ENCODE results near the gene TRIM62. TPM values are rescaled to one million over a fixed set of nuclear protein-coding genes. Genes with fewer than 3 reads are reported as not detected.

TRIM62 gene
- total RNA-seq, 1 donor from 2014 or later = 2.3 TPM

GRCh38 chr1:33152685-33153432 is 29.0 kb downstream of the TRIM62 start:
- peaks cover 55% of the 10 kb centered on the region for H3K4me1 ChIP-seq
- H3K9me3 ChIP-seq (replicated peaks) = no peaks in the 10 kb centered on the region
- no peak for TF ChIP-seq CTCF (IDR thresholded peaks at IDR 0.05; ENCODE audit: borderline replicate concordance)
- no peaks in the 10 kb centered on the region for H3K27me3 ChIP-seq (ENCODE audit: low read depth)
- H3K36me3 ChIP-seq = peaks cover 3% of the 10 kb centered on the region
- intact Hi-C loops (cut with micrococcal nuclease) = no loop called here
- no peak overlapping the region for H3K4me3 ChIP-seq
- peak overlapping the region; percentile 90 for H3K27ac ChIP-seq (replicated peaks)
- DNase-seq = peak; percentile 91

- no peaks in the 10 kb centered on the region for H3K27me3 ChIP-seq (ENCODE audit: low read depth)
- peaks cover 17% of the 10 kb centered on the region for H3K36me3 ChIP-seq
- intact Hi-C loops (cut with micrococcal nuclease) = no loop called here
- no peaks in the 10 kb centered on the region for H3K9me3 ChIP-seq (replicated peaks)
- no peak for DNase-seq
- H3K4me3 ChIP-seq = no peak overlapping the region
- H3K4me1 ChIP-seq = peaks cover 49% of the 10 kb centered on the region
- no peak for TF ChIP-seq CTCF (IDR thresholded peaks at IDR 0.05; ENCODE audit: borderline replicate concordance)
- H3K27ac ChIP-seq (replicated peaks) = peak overlapping the region; percentile 90
Measured at GRCh38 chr1:33151116-33151515, 30.7 kb downstream of the TRIM62 start.

GRCh38 chr1:33150522-33150921 is 31.3 kb downstream of the TRIM62 start:
- no peak overlapping the region for H3K4me3 ChIP-seq
- TF ChIP-seq CTCF (IDR thresholded peaks at IDR 0.05; ENCODE audit: borderline replicate concordance) = no peak
- no peak for DNase-seq
- intact Hi-C loops (cut with micrococcal nuclease) = no loop called here
- H3K36me3 ChIP-seq = peaks cover 21% of the 10 kb centered on the region
- H3K27me3 ChIP-seq (ENCODE audit: low read depth) = no peaks in the 10 kb centered on the region
- peaks cover 43% of the 10 kb centered on the region for H3K4me1 ChIP-seq
- H3K9me3 ChIP-seq (replicated peaks) = no peaks in the 10 kb centered on the region
- no peak overlapping the region for H3K27ac ChIP-seq (replicated peaks)

- Histone ChIP-seq H3K4me1 (peaks cover 38% of the 10 kb centered on the region), H3K27ac (replicated peaks) (no peak overlapping the region), H3K9me3 (replicated peaks) (no peaks in the 10 kb centered on the region), H3K4me3 (no peak overlapping the region), H3K36me3 (peaks cover 22% of the 10 kb centered on the region), H3K27me3 (ENCODE audit: low read depth) (no peaks in the 10 kb centered on the region)
- DNase-seq = no peak
- TF ChIP-seq CTCF (IDR thresholded peaks at IDR 0.05; ENCODE audit: borderline replicate concordance) = no peak
- intact Hi-C loops (cut with micrococcal nuclease) = no loop called here
Measured at GRCh38 chr1:33149453-33150190, 32.2 kb downstream of the TRIM62 start.

- H3K36me3 ChIP-seq = peaks cover 26% of the 10 kb centered on the region
- H3K9me3 ChIP-seq (replicated peaks) = no peaks in the 10 kb centered on the region
- no peak for DNase-seq
- H3K27ac ChIP-seq (replicated peaks) = no peak overlapping the region
- no peak overlapping the region for H3K4me3 ChIP-seq
- intact Hi-C loops (cut with micrococcal nuclease) = no loop called here
- TF ChIP-seq CTCF (IDR thresholded peaks at IDR 0.05; ENCODE audit: borderline replicate concordance) = no peak
- H3K4me1 ChIP-seq = peaks cover 32% of the 10 kb centered on the region
- H3K27me3 ChIP-seq (ENCODE audit: low read depth) = no peaks in the 10 kb centered on the region
Measured at GRCh38 chr1:33148615-33149014, 33.2 kb downstream of the TRIM62 start.
